GM12801 (cell line): ENCODE results near the gene ICE2.

Source experiments
- CTCF ChIP-seq: IDR thresholded peaks from one replicate; pipeline ENCODE4 v1.5.1; 2011; ENCODE audit warnings: control low read depth; ENCODE audit not compliant: insufficient read length; ENCODE audit errors: extremely low read depth

ICE2 gene

GRCh38 chr15:60381148-60381788 is 97.7 kb downstream of the ICE2 start:
- TF ChIP-seq CTCF, result no peak

- TF ChIP-seq CTCF, result no peak
Measured at GRCh38 chr15:60379525-60380274, 99.2 kb downstream of the ICE2 start.

- no peak for TF ChIP-seq CTCF
Measured at GRCh38 chr15:60379185-60379524, 99.8 kb downstream of the ICE2 start.

GRCh38 chr15:60376677-60377095 is 102.3 kb downstream of the ICE2 start:
- no peak for TF ChIP-seq CTCF

- TF ChIP-seq CTCF, result no peak
Measured at GRCh38 chr15:60375306-60375705, 103.6 kb downstream of the ICE2 start.

- no peak for TF ChIP-seq CTCF
Measured at GRCh38 chr15:60374628-60375081, 104.3 kb downstream of the ICE2 start.

- no peak for TF ChIP-seq CTCF
Measured at GRCh38 chr15:60374209-60374608, 104.7 kb downstream of the ICE2 start.
